Adrenal gland (tissue), 19 donors: Measurements from ENCODE around the gene RPL7A. TPM values are rescaled to one million over a fixed set of nuclear protein-coding genes. Genes with fewer than 3 reads are reported as not detected.
"Not testable (repeated sequence)": the region's sequence is repeated elsewhere in the genome, so short reads cannot be mapped to it uniquely, and the experiment has no call there.

Experiments used
- DNase-seq, 7 donors: peaks; one replicate each; pipeline ENCODE4 v3.0.0-alpha.2; 2019 to 2020
- H3K27ac ChIP-seq, 5 donors: fragments of 200-600 bp; sonication (generic) in 4 of 5; 1 replicate in 3 of 5; 2 replicates in 2 of 5; pipeline versions ENCODE4 v1.5.1 to v1.8.0; 2016 to 2020; ENCODE audit warnings: mild to moderate bottlenecking in 1 of 5
- H3K27me3 ChIP-seq: fragments of 200-600 bp; 2 replicates; pipeline ENCODE4 v1.8.0; 2021
- H3K36me3 ChIP-seq, 2 donors: fragments of 200-600 bp; replicated peaks in 1 of 2; 1 replicate in 1 of 2; 2 replicates in 1 of 2; pipeline versions ENCODE4 v1.5.1 to v1.8.0; 2018 to 2022
- H3K4me1 ChIP-seq, 2 donors: fragments of 200-600 bp; replicated peaks in 1 of 2; 1 replicate in 1 of 2; 2 replicates in 1 of 2; pipeline versions ENCODE4 v1.5.1 to v1.8.0; 2018 to 2021
- H3K4me3 ChIP-seq, 4 donors: fragments of 200-600 bp; sonication (generic) in 3 of 4; one replicate each; pipeline ENCODE4 v1.5.1; 2016 to 2018
- H3K9me3 ChIP-seq, 3 donors: fragments of 200-600 bp; sonication (generic) in 1 of 3; replicated peaks in 1 of 3; 1 replicate in 2 of 3; 2 replicates in 1 of 3; pipeline versions ENCODE4 v1.5.1 to v1.8.0; 2016 to 2021
- CTCF ChIP-seq, 6 experiments: fragments of 450-650 bp in 4 of 6; fragments of 200-600 bp in 2 of 6; sonication (generic) in 1 of 6; IDR thresholded peaks; 1 replicate in 5 of 6; 2 replicates in 1 of 6; pipeline versions ENCODE4 v1.5.1 to v1.8.0; 2016 to 2021; ENCODE audit warnings: antibody characterized with exemption in 6 of 6, mild to moderate bottlenecking in 2 of 6, moderate library complexity in 1 of 6
- POLR2A ChIP-seq, 2 donors: fragments of 450-650 bp; IDR thresholded peaks; one replicate each; pipeline ENCODE4 v1.6.1; 2017; ENCODE audit warnings: antibody characterized with exemption in 2 of 2, mild to moderate bottlenecking in 2 of 2, moderate library complexity in 1 of 2
- WGBS, 4 donors: extraction: QIAGEN DNeasy Blood & Tissue Kit in 2 of 4; methylation state at CpG; one replicate each; pipeline versions ENCODE4 v1.1.5 to v1.1.7; 2013 to 2017; 5-methylcytosine and 5-hydroxymethylcytosine counted together
- intact Hi-C, 2 donors: fragments of 100-400 bp; cut with DNase I; formaldehyde crosslinking; loops; one replicate each; pipeline versions ENCODE4 v1.14.1 to v1.15.0; 2022 to 2023
- long read RNA-seq, 10 donors: library from polyadenylated mRNA in 3 of 10; unstranded in 2 of 10; stranded (forward) in 1 of 10; transcript quantifications; one replicate each; pipeline ENCODE4 v2.0.0 and lab custom pipeline, GENCODE V29; 2021 to 2026
- polyA plus RNA-seq, 3 donors: library from polyadenylated mRNA; stranded (reverse); fragments of 200-250 nt in 2 of 3; fragments of 350-450 nt in 1 of 3; fragmentation: Illumina TruSeq in 1 of 3; extraction: RNeasy Lipid Tissue Mini Kit (QIAGEN cat#74804) in 1 of 3; gene quantifications; one replicate each; pipeline ENCODE4 v1.2.3, GENCODE V29; 2013 to 2014
- total RNA-seq, 9 donors: library from RNA; depleted of rRNA in 4 of 9; stranded (reverse); fragments of >200 nt in 4 of 9; fragments of 120-200 nt in 1 of 9; fragmentation: NEBNext Ultra II Directional in 1 of 9; extraction: Animal tissue kit (Norgen Biotek cat#: 25700) in 1 of 9; gene quantifications; one replicate each; pipeline versions ENCODE4 v1.1.0 to v1.2.4, GENCODE V29; 2013 to 2023
- donor health status: healthy with polysubstance abuse.
- donor health status: Bipolar disorder and iron deficiency.
- donor health status: DM: yes; HTN: yes; CAD: no.
- donor health status: DM: no; HTN: no; CAD: no.
- donor health status: DM: no; HTN: no; CAD: no.
- donor health status: DM: yes; HTN: yes; CAD: no.

RPL7A gene
- 1,000 to 10,000 TPM; 1,947 to 3,128 (median 2,349) TPM for total RNA-seq
- 1,000 to 10,000 TPM; 1,875 to 3,598 (median 2,830) TPM for polyA plus RNA-seq
- long read RNA-seq, donor 1, transcript RPL7A-202 (8 exons, 891 nt): major isoform, 451 of 1,051 reads
- long read RNA-seq, donor 1, transcript RPL7A-208 (2 exons, 374 nt): minor isoform, 17 of 1,051 reads
- long read RNA-seq, donor 1, partial matches to known transcripts: 561 of 1,051 reads
- long read RNA-seq, donor 1, other reads (novel, unspliced or antisense): 17 of 1,051 reads
- long read RNA-seq, donor 2, transcript RPL7A-202 (8 exons, 891 nt): major isoform, 351 of 633 reads
- long read RNA-seq, donor 2, transcript RPL7A-208 (2 exons, 374 nt): minor isoform, 16 of 633 reads
- long read RNA-seq, donor 2, partial matches to known transcripts: 266 of 633 reads
- long read RNA-seq, donor 2, other reads (novel, unspliced or antisense): 0 of 633 reads
- long read RNA-seq, donor 3, transcript RPL7A-208 (2 exons, 374 nt): minor isoform, 19 of 565 reads
- long read RNA-seq, donor 3, transcript RPL7A-202 (8 exons, 891 nt): major isoform, 214 of 565 reads
- long read RNA-seq, donor 3, transcript RPL7A-206 (3 exons, 743 nt): minor isoform, 7 of 565 reads
- long read RNA-seq, donor 3, partial matches to known transcripts: 318 of 565 reads
- long read RNA-seq, donor 3, other reads (novel, unspliced or antisense): 5 of 565 reads
- long read RNA-seq, donor 4, transcript RPL7A-202 (8 exons, 891 nt): major isoform, 332 of 694 reads
- long read RNA-seq, donor 4, partial matches to known transcripts: 347 of 694 reads
- long read RNA-seq, donor 4, other reads (novel, unspliced or antisense): 13 of 694 reads
- long read RNA-seq, donor 5, transcript RPL7A-202 (8 exons, 891 nt): major isoform, 415 of 601 reads
- long read RNA-seq, donor 5, partial matches to known transcripts: 172 of 601 reads
- long read RNA-seq, donor 5, other reads (novel, unspliced or antisense): 9 of 601 reads
- long read RNA-seq, donor 6, transcript RPL7A-202 (8 exons, 891 nt): major isoform, 513 of 1,022 reads
- long read RNA-seq, donor 6, partial matches to known transcripts: 499 of 1,022 reads
- long read RNA-seq, donor 6, other reads (novel, unspliced or antisense): 8 of 1,022 reads
- long read RNA-seq, donor 7, transcript RPL7A-208 (2 exons, 374 nt): minor isoform, 11 of 583 reads
- long read RNA-seq, donor 7, transcript RPL7A-202 (8 exons, 891 nt): major isoform, 272 of 583 reads
- long read RNA-seq, donor 7, partial matches to known transcripts: 294 of 583 reads
- long read RNA-seq, donor 7, other reads (novel, unspliced or antisense): 5 of 583 reads
- long read RNA-seq, donor 8, transcript RPL7A-204 (7 exons, 1,164 nt): minor isoform, 5 of 1,138 reads
- long read RNA-seq, donor 8, transcript RPL7A-202 (8 exons, 891 nt): major isoform, 667 of 1,138 reads
- long read RNA-seq, donor 8, transcript RPL7A-208 (2 exons, 374 nt): minor isoform, 9 of 1,138 reads
- long read RNA-seq, donor 8, partial matches to known transcripts: 441 of 1,138 reads
- long read RNA-seq, donor 8, other reads (novel, unspliced or antisense): 15 of 1,138 reads
- long read RNA-seq, donor 9, transcript RPL7A-202 (8 exons, 891 nt): major isoform, 355 of 812 reads
- long read RNA-seq, donor 9, transcript RPL7A-208 (2 exons, 374 nt): minor isoform, 25 of 812 reads
- long read RNA-seq, donor 9, partial matches to known transcripts: 416 of 812 reads
- long read RNA-seq, donor 9, other reads (novel, unspliced or antisense): 11 of 812 reads
- long read RNA-seq, donor 10, transcript RPL7A-202 (8 exons, 891 nt): major isoform, 169 of 384 reads
- long read RNA-seq, donor 10, transcript RPL7A-208 (2 exons, 374 nt): minor isoform, 11 of 384 reads
- long read RNA-seq, donor 10, partial matches to known transcripts: 201 of 384 reads
- long read RNA-seq, donor 10, other reads (novel, unspliced or antisense): 0 of 384 reads

- peak within 1 kb of the TSS; percentile 58 to 95 (median 94) for H3K27ac ChIP-seq
- H3K27me3 ChIP-seq: no peaks in the 10 kb centered on the region
- peak; percentile 94 to 99 (median 97) for DNase-seq
- 0% methylated on average over 10 to 64 of the region's 64 CpGs for WGBS, 4 donors
- intact Hi-C loops: no loop called here
- no peaks in the 10 kb centered on the region for H3K9me3 ChIP-seq
- H3K4me3 ChIP-seq: peak within 1 kb of the TSS; percentile 89 to 98 (median 97)
- H3K36me3 ChIP-seq: peaks cover 0 to 66% of the 10 kb centered on the region in 2 donors
- TF ChIP-seq POLR2A (IDR thresholded peaks at IDR 0.05): peak; percentile 87 to 92
- TF ChIP-seq CTCF (IDR thresholded peaks at IDR 0.05): peak in 1 of 6 experiments; percentile 30
- H3K4me1 ChIP-seq: peaks cover 14 to 27% of the 10 kb centered on the region in 2 donors
These were observed at the start of gene RPL7A, which contains the start of gene MED22 for GRCh38 chr9:133347985-133348717. TSS of gene RPL7A (plus strand) at chr9:133348218. CDS start at chr9:133348244, 26 bp downstream. TSS of gene MED22 (minus strand) at chr9:133348131. CDS start at chr9:133346662, 1,469 bp downstream.

DNA sequence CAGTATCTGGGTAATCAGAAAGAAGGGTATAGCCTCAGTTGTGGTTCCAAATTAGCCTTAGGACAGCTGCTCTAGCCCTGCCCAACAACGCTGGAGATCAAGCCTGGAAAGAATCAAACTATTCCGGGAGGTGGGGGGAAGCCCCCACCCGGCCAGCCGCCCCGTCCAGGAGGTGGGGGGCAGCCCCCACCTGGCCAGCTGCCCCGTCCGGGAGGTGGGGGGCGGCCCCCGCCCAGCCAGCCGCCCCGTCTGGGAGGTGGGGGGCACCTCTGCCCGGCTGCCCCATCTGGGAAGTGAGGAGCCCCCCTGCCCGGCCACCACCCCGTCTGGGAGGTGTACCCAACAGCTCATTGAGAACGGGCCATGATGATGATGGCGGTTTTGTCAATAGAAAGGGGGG lies 48.0 kb upstream of the RPL7A start:
- H3K27ac ChIP-seq, H3K27me3 ChIP-seq, H3K9me3 ChIP-seq, H3K36me3 ChIP-seq, H3K4me3 ChIP-seq, H3K4me1 ChIP-seq, intact Hi-C loops: not testable (repeated sequence)
- 75 to 80% (median 77%) methylated on average over 9 to 16 of the region's 16 CpGs for WGBS, 4 donors
- peak in 1 of 7 donors; percentile 4 for DNase-seq

GRCh38 chr9:133301253-133302230 lies 46.5 kb upstream of the RPL7A start:
- intact Hi-C loops: no loop called here

More at GRCh38 chr9:133301253-133302230, 46.5 kb upstream of the RPL7A start:
- no peaks in the 10 kb centered on the region for H3K27me3 ChIP-seq
- no peaks in the 10 kb centered on the region for H3K9me3 ChIP-seq
- DNase-seq: peak in 2 of 7 donors; percentile 4 to 20
- H3K36me3 ChIP-seq: no peaks in the 10 kb centered on the region
- 84 to 93% (median 85%) methylated on average over 11 to 13 of the region's 13 CpGs for WGBS, 4 donors
- no peak for TF ChIP-seq CTCF (IDR thresholded peaks at IDR 0.05)
- TF ChIP-seq POLR2A (IDR thresholded peaks at IDR 0.05): no peak
- H3K4me3 ChIP-seq: no peak overlapping the region
- no peaks in the 10 kb centered on the region for H3K4me1 ChIP-seq
- no peak overlapping the region for H3K27ac ChIP-seq
